Measurements from ENCODE around the gene TMEM245.
"Not testable (repeated sequence)": the region's sequence is repeated elsewhere in the genome, so short reads cannot be mapped to it uniquely, and the experiment has no call there.

Gene TMEM245

DNA sequence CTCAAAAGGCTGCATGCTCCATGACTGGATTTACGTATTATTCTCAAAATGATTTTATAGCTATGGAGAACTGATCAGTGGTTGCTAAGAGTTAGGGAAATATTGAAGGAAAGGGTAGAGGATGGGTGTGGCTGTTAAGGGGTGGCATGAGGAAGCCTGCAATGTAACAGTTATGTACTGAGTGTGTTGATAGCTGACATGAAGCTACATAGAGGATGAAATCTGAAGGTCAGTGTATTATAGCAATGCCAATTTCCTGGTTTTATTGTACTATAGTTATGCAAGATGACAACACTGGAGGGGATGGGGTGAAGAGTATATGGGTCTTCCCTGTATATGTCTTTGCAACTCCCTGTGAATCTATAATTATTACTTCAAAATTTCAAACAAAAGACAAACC is 51.0 kb downstream of the TMEM245 start:
- H3K27me3 ChIP-seq (ENCODE audit: insufficient read depth, low read length): no peaks in the 10 kb centered on the region
- H3K36me3 ChIP-seq (ENCODE audit: insufficient read depth, low read length): peaks cover 24% of the 10 kb centered on the region
- no peak overlapping the region for H3K27ac ChIP-seq (ENCODE audit: low read depth, low read length)
- peaks cover 16% of the 10 kb centered on the region for H3K4me1 ChIP-seq (ENCODE audit: control insufficient read depth, insufficient read depth, low read length, unreplicated experiment)
- H2AFZ ChIP-seq (ENCODE audit: low read length, unreplicated experiment): no peak overlapping the region
- H3K79me2 ChIP-seq (ENCODE audit: control insufficient read depth, insufficient read depth, low read length, unreplicated experiment): no peaks in the 10 kb centered on the region
- H3K4me3 ChIP-seq (ENCODE audit: low read depth, low read length): no peak overlapping the region

DNA sequence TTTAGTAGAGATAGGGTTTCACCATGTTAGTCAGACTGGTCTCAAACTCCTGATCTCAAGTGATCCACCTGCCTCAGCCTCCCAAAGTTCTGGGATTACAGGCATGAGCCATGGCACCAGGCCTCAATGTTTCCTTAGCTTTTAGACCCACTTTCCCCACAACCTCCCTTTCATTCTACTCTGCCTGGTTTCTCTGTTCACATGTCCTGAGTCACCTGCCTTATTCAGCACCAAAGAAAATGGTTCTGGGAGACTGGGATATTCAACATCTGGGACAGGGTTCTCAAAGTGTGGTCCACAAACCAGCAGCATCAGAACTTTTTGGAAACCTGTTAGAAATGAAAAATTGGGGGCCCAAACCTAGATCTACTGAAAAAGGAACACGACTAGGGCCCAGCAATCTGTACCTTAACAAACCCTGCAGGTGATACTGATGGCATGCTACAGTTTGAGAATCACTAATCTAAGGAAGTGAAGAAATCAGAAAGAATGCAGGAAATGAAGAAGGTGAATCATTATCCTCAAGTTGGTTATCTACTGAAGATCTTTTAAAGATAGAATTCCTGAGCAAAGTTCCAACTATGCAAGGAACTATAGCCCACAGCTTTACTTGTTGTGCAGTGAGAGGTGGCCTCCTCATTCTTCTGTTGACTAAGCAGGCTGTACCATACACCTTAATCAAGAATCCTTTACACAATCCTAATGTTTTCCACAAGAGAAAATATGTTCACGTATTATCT is 54.6 kb downstream of the TMEM245 start:
- Histone ChIP-seq H3K36me3 (ENCODE audit: insufficient read depth, low read length) (peaks cover 23% of the 10 kb centered on the region), H2AFZ (ENCODE audit: low read length, unreplicated experiment) (no peak overlapping the region), H3K27ac (ENCODE audit: low read depth, low read length) (no peak overlapping the region), H3K79me2 (ENCODE audit: control insufficient read depth, insufficient read depth, low read length, unreplicated experiment) (no peaks in the 10 kb centered on the region), H3K4me3 (ENCODE audit: low read depth, low read length) (no peak overlapping the region), H3K4me1 (ENCODE audit: control insufficient read depth, insufficient read depth, low read length, unreplicated experiment) (peaks cover 16% of the 10 kb centered on the region), H3K27me3 (ENCODE audit: insufficient read depth, low read length) (no peaks in the 10 kb centered on the region)

DNA sequence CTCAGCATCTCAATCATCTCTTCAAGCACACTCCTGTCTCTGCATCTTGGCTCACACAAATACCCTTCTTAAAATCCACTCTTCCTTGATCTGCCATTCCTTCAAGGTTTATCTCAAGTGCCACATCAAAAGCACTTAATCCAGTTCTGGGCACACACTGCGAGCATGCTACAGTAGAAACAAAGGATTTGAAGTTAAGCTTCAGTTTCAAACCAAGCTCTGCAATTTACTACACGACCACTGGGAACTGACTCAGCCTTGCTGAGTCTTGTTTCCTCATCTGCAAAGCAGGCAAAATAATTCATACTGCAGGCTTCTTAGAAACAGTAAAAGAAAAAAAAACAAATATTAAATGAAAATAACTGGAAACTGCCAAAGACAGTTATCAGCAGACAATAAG is 56.0 kb downstream of the TMEM245 start:
- H3K79me2 ChIP-seq (ENCODE audit: control insufficient read depth, insufficient read depth, low read length, unreplicated experiment): no peaks in the 10 kb centered on the region
- peaks cover 29% of the 10 kb centered on the region for H3K36me3 ChIP-seq (ENCODE audit: insufficient read depth, low read length)
- no peak overlapping the region for H3K27ac ChIP-seq (ENCODE audit: low read depth, low read length)
- no peak overlapping the region for H3K4me3 ChIP-seq (ENCODE audit: low read depth, low read length)
- no peaks in the 10 kb centered on the region for H3K27me3 ChIP-seq (ENCODE audit: insufficient read depth, low read length)
- no peak overlapping the region for H2AFZ ChIP-seq (ENCODE audit: low read length, unreplicated experiment)
- H3K4me1 ChIP-seq (ENCODE audit: control insufficient read depth, insufficient read depth, low read length, unreplicated experiment): peaks cover 16% of the 10 kb centered on the region

DNA sequence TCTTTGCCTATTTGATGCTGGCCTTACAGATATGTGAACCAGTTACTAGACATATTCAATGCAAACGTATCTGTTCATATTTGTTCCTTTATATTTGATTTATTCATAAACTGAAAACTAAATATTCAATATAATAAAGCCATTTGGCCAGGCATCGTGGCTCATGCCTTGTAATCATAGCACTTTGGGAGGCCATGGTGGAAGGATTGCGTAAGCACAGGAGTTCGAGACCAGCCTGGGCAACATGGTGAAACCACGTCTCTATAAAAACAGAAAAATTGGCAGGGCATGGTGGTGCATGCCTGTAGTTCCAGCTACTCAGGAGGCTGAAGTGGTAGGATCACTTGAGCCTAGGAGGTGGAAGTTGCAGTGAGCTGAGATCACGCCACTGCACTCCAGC is 57.2 kb downstream of the TMEM245 start:
- Histone ChIP-seq H3K4me1 (ENCODE audit: control insufficient read depth, insufficient read depth, low read length, unreplicated experiment) (peaks cover 16% of the 10 kb centered on the region), H2AFZ (ENCODE audit: low read length, unreplicated experiment) (no peak overlapping the region), H3K4me3 (ENCODE audit: low read depth, low read length) (no peak overlapping the region), H3K36me3 (ENCODE audit: insufficient read depth, low read length) (peaks cover 26% of the 10 kb centered on the region), H3K27me3 (ENCODE audit: insufficient read depth, low read length) (no peaks in the 10 kb centered on the region), H3K79me2 (ENCODE audit: control insufficient read depth, insufficient read depth, low read length, unreplicated experiment) (no peaks in the 10 kb centered on the region), H3K27ac (ENCODE audit: low read depth, low read length) (no peak overlapping the region)

DNA sequence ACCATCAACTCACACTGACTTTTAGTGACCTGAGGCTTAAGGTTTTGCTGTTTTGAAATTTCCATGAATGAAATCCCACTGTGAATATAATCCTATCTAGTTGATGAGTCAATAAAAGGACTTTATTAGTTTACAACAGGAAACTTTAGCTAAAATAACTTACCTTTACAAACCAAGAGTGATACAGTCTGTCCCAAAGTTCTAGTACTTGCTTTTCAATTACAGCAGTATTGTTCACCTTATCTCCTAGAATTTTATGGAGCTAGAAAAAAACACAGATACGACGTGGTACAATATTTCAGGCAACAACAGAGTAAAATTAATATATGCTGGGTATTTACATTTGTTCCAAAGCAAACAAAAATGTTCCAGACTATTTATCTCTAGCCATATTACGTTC is 59.6 kb downstream of the TMEM245 start:
- peaks cover 35% of the 10 kb centered on the region for H3K36me3 ChIP-seq (ENCODE audit: insufficient read depth, low read length)
- no peaks in the 10 kb centered on the region for H3K79me2 ChIP-seq (ENCODE audit: control insufficient read depth, insufficient read depth, low read length, unreplicated experiment)
- H2AFZ ChIP-seq (ENCODE audit: low read length, unreplicated experiment): no peak overlapping the region
- no peak overlapping the region for H3K27ac ChIP-seq (ENCODE audit: low read depth, low read length)
- no peak overlapping the region for H3K4me3 ChIP-seq (ENCODE audit: low read depth, low read length)
- no peaks in the 10 kb centered on the region for H3K27me3 ChIP-seq (ENCODE audit: insufficient read depth, low read length)
- peaks cover 2% of the 10 kb centered on the region for H3K4me1 ChIP-seq (ENCODE audit: control insufficient read depth, insufficient read depth, low read length, unreplicated experiment)

DNA sequence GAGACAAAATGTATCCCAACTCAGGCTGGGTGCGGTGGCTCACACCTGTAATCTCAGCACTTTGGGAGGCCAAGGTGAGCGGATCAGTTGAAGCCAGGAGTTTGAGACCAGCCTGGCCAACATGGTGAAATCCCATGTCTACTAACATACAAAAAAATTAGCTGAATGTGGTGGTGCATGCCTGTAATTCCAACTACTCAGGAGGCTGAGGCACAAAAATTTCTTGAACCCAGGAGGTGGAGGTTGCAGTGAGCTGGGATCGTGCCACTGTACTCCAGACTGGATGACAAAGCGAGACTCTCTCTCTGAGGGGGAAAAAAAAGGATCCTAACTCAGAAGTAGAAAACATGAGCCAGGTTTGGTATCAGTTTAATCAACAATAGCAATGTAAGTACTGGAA is 66.6 kb downstream of the TMEM245 start:
- not testable (repeated sequence) for H3K4me3 ChIP-seq (ENCODE audit: low read depth, low read length); H2AFZ ChIP-seq (ENCODE audit: low read length, unreplicated experiment); H3K27me3 ChIP-seq (ENCODE audit: insufficient read depth, low read length); H3K4me1 ChIP-seq (ENCODE audit: control insufficient read depth, insufficient read depth, low read length, unreplicated experiment); H3K79me2 ChIP-seq (ENCODE audit: control insufficient read depth, insufficient read depth, low read length, unreplicated experiment); H3K27ac ChIP-seq (ENCODE audit: low read depth, low read length)
- H3K36me3 ChIP-seq (ENCODE audit: insufficient read depth, low read length): peaks cover 34% of the 10 kb centered on the region

DNA sequence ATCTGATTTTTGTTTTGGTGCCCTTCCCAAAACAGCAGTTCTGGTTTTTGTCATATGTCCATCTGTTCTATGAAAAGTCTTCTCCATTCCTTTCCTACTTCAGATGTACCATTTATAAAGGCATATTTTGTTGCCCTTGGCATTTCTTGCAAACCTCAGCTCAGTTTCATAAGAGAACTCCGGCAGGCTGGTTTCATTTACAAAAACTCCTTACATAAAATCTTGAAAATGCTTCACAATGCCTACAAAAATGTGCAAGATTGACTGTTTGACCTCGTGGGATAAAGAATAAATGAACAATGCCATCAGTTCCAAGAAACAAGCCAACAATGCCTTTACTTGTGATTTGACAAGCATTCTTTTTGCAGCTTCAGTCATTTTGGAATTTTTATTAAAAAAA is 67.3 kb downstream of the TMEM245 start:
- H3K4me3 ChIP-seq (ENCODE audit: low read depth, low read length): no peak overlapping the region
- H3K27ac ChIP-seq (ENCODE audit: low read depth, low read length): no peak overlapping the region
- H3K36me3 ChIP-seq (ENCODE audit: insufficient read depth, low read length): peaks cover 40% of the 10 kb centered on the region
- H2AFZ ChIP-seq (ENCODE audit: low read length, unreplicated experiment): no peak overlapping the region
- no peaks in the 10 kb centered on the region for H3K27me3 ChIP-seq (ENCODE audit: insufficient read depth, low read length)
- H3K79me2 ChIP-seq (ENCODE audit: control insufficient read depth, insufficient read depth, low read length, unreplicated experiment): no peaks in the 10 kb centered on the region
- H3K4me1 ChIP-seq (ENCODE audit: control insufficient read depth, insufficient read depth, low read length, unreplicated experiment): no peaks in the 10 kb centered on the region

DNA sequence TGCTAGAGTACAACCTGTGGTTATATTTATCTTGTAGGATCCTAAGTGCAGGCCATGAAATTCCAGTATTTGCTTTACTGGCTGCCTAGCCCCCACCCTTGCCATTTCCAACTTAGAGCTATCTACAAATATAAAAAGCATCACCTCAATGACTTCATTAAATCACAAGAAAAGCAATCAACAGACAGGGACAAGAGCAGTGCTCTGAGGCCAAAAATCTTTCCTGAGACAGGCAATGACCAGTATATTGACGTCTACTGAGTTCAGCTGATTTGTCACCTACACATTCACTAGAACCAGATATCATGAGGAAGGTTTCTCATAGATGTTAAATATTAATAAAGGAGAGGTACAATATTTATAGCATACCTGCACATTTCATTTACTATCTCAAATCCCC is 68.0 kb downstream of the TMEM245 start:
- Histone ChIP-seq H3K27ac (ENCODE audit: low read depth, low read length) (no peak overlapping the region), H3K4me3 (ENCODE audit: low read depth, low read length) (no peak overlapping the region), H3K27me3 (ENCODE audit: insufficient read depth, low read length) (no peaks in the 10 kb centered on the region), H2AFZ (ENCODE audit: low read length, unreplicated experiment) (no peak overlapping the region), H3K4me1 (ENCODE audit: control insufficient read depth, insufficient read depth, low read length, unreplicated experiment) (no peaks in the 10 kb centered on the region), H3K79me2 (ENCODE audit: control insufficient read depth, insufficient read depth, low read length, unreplicated experiment) (no peaks in the 10 kb centered on the region), H3K36me3 (ENCODE audit: insufficient read depth, low read length) (peaks cover 41% of the 10 kb centered on the region)

DNA sequence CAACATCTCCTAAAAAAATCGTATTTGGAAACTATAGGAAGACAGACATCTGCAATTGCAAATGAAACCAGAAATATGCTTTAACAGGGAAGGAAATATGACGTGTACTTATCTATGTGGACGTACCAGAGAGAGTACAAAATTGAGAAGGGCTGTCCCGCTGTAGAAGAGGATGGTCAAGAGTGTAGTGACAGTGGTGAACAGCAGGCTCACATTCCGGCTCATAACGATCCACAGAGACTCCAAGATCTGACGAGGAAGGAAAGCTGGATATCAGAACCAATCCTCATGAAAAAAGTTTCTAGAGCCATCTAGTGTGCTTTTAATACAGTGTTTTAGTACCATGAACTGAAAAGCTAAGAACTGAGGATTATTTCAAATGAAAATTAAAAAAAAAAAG is 69.3 kb downstream of the TMEM245 start:
- Histone ChIP-seq H3K79me2 (ENCODE audit: control insufficient read depth, insufficient read depth, low read length, unreplicated experiment) (no peaks in the 10 kb centered on the region), H3K27ac (ENCODE audit: low read depth, low read length) (no peak overlapping the region), H2AFZ (ENCODE audit: low read length, unreplicated experiment) (no peak overlapping the region), H3K4me1 (ENCODE audit: control insufficient read depth, insufficient read depth, low read length, unreplicated experiment) (no peaks in the 10 kb centered on the region), H3K4me3 (ENCODE audit: low read depth, low read length) (no peak overlapping the region), H3K27me3 (ENCODE audit: insufficient read depth, low read length) (no peaks in the 10 kb centered on the region), H3K36me3 (ENCODE audit: insufficient read depth, low read length) (peaks cover 50% of the 10 kb centered on the region)

DNA sequence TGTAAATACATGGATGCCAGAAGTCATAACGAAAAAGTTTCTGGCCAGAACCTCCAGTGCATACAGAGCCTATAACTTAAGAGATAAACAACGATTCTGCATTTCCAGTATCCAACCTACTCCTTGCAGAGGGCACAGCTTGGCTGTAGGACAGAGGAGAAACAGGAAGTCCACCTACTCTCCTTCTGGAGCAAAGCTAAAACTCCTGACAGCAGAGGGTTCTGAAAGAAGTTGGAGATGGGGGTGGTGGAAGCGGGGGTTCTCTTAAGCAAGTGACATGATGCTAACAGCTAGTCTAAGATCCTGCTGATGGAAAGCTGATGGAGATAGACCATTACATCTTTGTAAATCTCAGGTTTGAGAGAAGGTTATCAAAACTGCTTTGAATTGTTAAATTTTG is 70.9 kb downstream of the TMEM245 start:
- H3K79me2 ChIP-seq (ENCODE audit: control insufficient read depth, insufficient read depth, low read length, unreplicated experiment): no peaks in the 10 kb centered on the region
- no peak overlapping the region for H3K27ac ChIP-seq (ENCODE audit: low read depth, low read length)
- H3K4me1 ChIP-seq (ENCODE audit: control insufficient read depth, insufficient read depth, low read length, unreplicated experiment): no peaks in the 10 kb centered on the region
- no peak overlapping the region for H3K4me3 ChIP-seq (ENCODE audit: low read depth, low read length)
- H3K36me3 ChIP-seq (ENCODE audit: insufficient read depth, low read length): peaks cover 49% of the 10 kb centered on the region
- H2AFZ ChIP-seq (ENCODE audit: low read length, unreplicated experiment): no peak overlapping the region
- no peaks in the 10 kb centered on the region for H3K27me3 ChIP-seq (ENCODE audit: insufficient read depth, low read length)

DNA sequence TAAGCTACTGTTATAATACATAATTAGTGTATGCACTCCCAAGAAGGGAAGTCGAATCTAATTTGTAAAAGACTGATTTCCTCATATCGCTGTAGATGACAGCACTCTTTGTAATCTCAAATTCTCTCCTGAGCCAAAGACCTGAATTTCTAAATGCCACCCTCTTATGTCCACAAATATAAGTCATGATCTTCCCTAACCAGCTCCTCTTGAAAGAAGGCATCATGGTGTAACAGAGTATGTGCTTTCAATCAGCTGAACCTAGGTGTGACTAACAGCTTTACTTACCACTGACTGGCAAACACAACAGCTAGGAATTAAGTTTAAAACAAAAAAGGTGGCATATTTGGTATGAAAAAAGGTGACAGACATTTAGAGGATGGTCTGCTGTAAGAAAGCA is 72.5 kb downstream of the TMEM245 start:
- Histone ChIP-seq H3K36me3 (ENCODE audit: insufficient read depth, low read length) (peaks cover 56% of the 10 kb centered on the region), H3K4me1 (ENCODE audit: control insufficient read depth, insufficient read depth, low read length, unreplicated experiment) (no peaks in the 10 kb centered on the region), H3K27ac (ENCODE audit: low read depth, low read length) (no peak overlapping the region), H3K79me2 (ENCODE audit: control insufficient read depth, insufficient read depth, low read length, unreplicated experiment) (no peaks in the 10 kb centered on the region), H3K4me3 (ENCODE audit: low read depth, low read length) (no peak overlapping the region), H2AFZ (ENCODE audit: low read length, unreplicated experiment) (no peak overlapping the region), H3K27me3 (ENCODE audit: insufficient read depth, low read length) (no peaks in the 10 kb centered on the region)
